NOMO-1 treated with DMSO at 0.1 percent for 48 hours (cell line): ENCODE data around the gene CACNA2D1.
"Not testable (repeated sequence)": the region's sequence is repeated elsewhere in the genome, so short reads cannot be mapped to it uniquely, and the experiment has no call there.

Experiments
- DNase-seq: peaks from one replicate; lab custom pipeline; 2025; ENCODE audit not compliant: unreplicated experiment; lab: John Stamatoyannopoulos, UW

CACNA2D1 gene

GRCh38 chr7:82434275-82435022 lies 9.1 kb downstream of the CACNA2D1 start:
- DNase-seq = no peak

- DNase-seq = no peak
Observed at GRCh38 chr7:82433507-82433906, 10.1 kb downstream of the CACNA2D1 start.

- DNase-seq = not testable (repeated sequence)
Observed at GRCh38 chr7:82432743-82433142, 10.8 kb downstream of the CACNA2D1 start.

GRCh38 chr7:82430500-82431465 lies 12.8 kb downstream of the CACNA2D1 start:
- no peak for DNase-seq

- no peak for DNase-seq
Observed at GRCh38 chr7:82429408-82429807, 14.2 kb downstream of the CACNA2D1 start.

- DNase-seq = no peak
Observed at GRCh38 chr7:82428186-82428961, 15.2 kb downstream of the CACNA2D1 start.

- DNase-seq = no peak
Observed at GRCh38 chr7:82423446-82423845, 20.1 kb downstream of the CACNA2D1 start.

GRCh38 chr7:82419200-82419599 lies 24.4 kb downstream of the CACNA2D1 start:
- no peak for DNase-seq

GRCh38 chr7:82417898-82418297 lies 25.7 kb downstream of the CACNA2D1 start:
- DNase-seq = no peak

- no peak for DNase-seq
Observed at GRCh38 chr7:82416402-82416801, 27.2 kb downstream of the CACNA2D1 start.

- no peak for DNase-seq
Observed at GRCh38 chr7:82414389-82414788, 29.2 kb downstream of the CACNA2D1 start.

- DNase-seq = no peak
Observed at GRCh38 chr7:82413237-82413636, 30.3 kb downstream of the CACNA2D1 start.

- DNase-seq = no peak
Observed at GRCh38 chr7:82411732-82412131, 31.8 kb downstream of the CACNA2D1 start.

GRCh38 chr7:82410461-82410860 lies 33.1 kb downstream of the CACNA2D1 start:
- DNase-seq = no peak

- DNase-seq = no peak
Observed at GRCh38 chr7:82406937-82407336, 36.6 kb downstream of the CACNA2D1 start.

GRCh38 chr7:82405301-82405700 lies 38.3 kb downstream of the CACNA2D1 start:
- DNase-seq = no peak

- DNase-seq = no peak
Observed at GRCh38 chr7:82404652-82405051, 38.9 kb downstream of the CACNA2D1 start.

GRCh38 chr7:82404094-82404493 lies 39.5 kb downstream of the CACNA2D1 start:
- no peak for DNase-seq

- DNase-seq = no peak
Observed at GRCh38 chr7:82397879-82398524, 45.6 kb downstream of the CACNA2D1 start.

- no peak for DNase-seq
Observed at GRCh38 chr7:82396343-82396742, 47.2 kb downstream of the CACNA2D1 start.

- DNase-seq = no peak
Observed at GRCh38 chr7:82395147-82395546, 48.4 kb downstream of the CACNA2D1 start.
